Epithelial cell of umbilical artery (primary cell): ENCODE results near the gene PGBD1. TPM values are rescaled to one million over a fixed set of nuclear protein-coding genes. Genes with fewer than 3 reads are reported as not detected.

Experiments used
- total RNA-seq: library from RNA; depleted of rRNA; stranded (reverse); fragments of >200 nt; gene quantifications from 2 replicates; pipeline ENCODE4 v1.2.3, GENCODE V29; 2014

PGBD1 gene
- total RNA-seq = 7.5 and 9.0 TPM in 2 replicates

GRCh38 chr6:28281288-28282064, at the start of gene PGBD1:
Gene PGBD1 (plus strand): TSS chr6:28281572. CDS start chr6:28283814, 2,242 bp downstream.

DNA sequence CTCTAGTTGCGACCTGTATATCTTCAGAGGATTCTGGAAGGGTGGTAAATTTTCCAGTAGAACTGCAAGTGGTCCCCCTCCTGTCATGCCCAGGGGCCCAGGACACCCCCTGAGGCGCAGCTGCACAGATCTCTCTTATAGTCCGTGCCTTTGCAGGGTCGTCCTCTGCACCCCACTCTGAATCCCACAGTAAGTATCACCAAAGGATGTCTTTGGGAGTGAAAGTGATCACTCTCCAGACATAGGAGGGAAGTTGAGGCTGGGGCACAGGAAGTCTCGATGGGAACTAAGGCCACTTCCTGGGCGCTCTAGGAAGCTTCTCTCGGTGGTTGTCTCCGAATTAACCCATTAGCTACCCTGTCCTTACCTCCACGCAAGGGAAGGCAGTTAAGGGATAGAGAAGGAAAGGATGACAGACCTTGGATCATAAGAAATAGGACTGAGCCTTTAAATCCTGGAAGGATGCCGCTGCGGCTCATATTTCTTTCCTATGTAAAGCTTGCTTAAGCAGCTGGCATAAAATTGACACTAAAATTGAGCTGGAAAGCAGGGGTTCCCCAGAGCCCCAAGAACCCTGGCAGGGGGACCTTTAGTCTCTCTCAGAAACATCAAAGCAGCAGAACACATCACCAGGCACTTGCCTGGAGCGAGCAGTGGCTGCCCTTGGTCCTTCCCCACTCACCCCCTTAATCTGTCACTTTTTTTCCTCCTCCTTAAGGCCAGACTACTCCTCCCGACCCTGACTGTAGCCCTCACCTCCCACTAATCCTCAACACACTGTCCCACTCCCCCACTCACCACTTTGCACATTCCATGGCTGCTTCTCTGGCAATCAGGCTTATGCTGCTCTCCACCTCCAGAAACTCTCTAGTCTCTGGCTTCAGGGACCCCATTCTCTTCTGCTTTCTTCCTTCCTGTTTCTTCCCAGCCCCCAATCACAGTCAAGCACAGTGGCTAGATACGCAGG, 29.1 kb upstream of the PGBD1 start, which contains the start of gene ZKSCAN4:
Gene ZKSCAN4 (minus strand): TSS at position 261 of the 967 bp plus-strand sequence. CDS start 289 bp downstream, outside the sequence.

DNA sequence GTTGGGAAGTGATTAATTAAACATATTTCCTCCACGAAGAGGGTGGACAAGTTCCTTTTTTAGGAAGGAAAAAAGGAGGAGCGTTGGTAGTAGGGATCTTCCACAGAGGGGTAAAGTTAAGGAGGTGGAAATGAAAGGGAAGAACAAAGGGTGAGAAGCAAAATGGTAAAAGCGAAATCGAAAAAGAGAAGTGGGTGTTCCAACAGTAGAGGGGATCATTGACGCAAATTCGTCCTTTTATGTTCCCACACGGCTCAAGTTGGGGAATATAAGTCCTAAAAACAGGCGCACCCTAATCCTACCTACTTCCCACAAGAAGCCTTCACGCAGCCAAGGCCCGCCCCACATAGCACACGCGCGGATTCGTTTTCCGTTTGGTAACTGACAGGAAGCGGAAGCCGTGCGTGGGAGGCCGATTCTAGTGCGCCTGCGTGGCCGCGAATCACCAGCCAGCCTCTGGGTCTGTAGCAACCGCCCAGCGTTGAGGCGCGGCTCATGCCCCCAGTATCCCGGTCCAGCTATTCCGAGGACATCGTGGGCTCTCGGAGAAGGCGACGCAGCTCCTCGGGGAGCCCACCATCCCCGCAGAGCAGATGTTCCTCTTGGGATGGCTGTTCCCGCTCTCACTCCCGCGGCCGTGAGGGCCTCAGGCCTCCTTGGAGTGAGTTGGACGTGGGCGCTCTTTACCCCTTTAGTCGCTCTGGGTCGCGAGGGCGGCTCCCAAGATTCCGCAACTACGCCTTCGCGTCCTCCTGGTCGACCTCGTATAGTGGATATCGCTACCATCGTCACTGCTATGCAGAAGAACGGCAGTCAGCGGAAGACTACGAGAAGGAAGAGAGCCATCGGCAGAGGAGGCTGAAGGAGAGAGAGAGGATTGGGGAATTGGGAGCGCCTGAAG, 22.2 kb upstream of the PGBD1 start, which contains the start of gene NKAPL:
Gene NKAPL (plus strand): TSS at position 421 of the 901 bp plus-strand sequence. CDS start 75 bp downstream, at position 496.

DNA sequence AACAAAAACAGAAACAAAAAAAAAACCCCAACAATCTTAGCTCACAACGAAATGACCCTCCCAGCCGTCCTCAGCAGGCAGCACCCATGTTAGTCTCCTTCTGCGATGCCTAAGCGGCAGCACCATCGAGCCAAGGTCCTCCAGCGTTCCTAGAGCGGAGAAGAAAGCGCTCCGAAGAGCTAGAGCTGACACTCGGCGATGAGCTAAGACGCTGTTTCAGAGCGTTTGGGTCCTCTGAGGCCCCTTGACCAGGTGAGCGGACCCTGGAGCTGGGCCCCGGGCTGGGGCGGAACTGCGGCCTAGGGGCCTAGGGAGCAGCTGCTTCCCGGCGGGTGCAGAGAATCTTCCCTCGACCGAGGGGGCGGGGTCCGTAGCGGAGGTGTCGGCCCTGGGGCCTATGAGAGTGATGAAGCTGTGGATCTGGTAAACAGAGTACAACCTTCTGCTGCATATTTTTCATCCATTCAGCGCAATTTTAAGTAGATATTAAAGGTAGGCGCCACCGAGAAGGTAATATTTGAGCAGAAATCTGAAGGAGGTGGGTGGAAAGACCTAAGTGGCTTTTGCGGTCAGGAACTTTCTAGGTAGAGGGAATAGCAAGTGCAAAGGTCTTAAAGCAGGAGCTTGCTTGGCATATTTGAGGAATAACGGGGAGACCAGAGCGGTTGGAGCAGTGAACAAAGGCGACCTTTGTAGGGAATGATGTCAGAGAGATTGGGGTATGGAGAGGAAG, 14.2 kb upstream of the PGBD1 start, which contains the start of gene ZSCAN26:
Gene ZSCAN26 (plus strand): TSS at position 182 of the 733 bp plus-strand sequence. CDS start 4,777 bp downstream, outside the sequence.

GRCh38 chr6:28335564-28336283, 54.4 kb downstream of the PGBD1 start, which contains the start of gene ZSCAN31:
Gene ZSCAN31 (minus strand): TSS chr6:28336148. CDS start chr6:28329683, 6,465 bp downstream.

DNA sequence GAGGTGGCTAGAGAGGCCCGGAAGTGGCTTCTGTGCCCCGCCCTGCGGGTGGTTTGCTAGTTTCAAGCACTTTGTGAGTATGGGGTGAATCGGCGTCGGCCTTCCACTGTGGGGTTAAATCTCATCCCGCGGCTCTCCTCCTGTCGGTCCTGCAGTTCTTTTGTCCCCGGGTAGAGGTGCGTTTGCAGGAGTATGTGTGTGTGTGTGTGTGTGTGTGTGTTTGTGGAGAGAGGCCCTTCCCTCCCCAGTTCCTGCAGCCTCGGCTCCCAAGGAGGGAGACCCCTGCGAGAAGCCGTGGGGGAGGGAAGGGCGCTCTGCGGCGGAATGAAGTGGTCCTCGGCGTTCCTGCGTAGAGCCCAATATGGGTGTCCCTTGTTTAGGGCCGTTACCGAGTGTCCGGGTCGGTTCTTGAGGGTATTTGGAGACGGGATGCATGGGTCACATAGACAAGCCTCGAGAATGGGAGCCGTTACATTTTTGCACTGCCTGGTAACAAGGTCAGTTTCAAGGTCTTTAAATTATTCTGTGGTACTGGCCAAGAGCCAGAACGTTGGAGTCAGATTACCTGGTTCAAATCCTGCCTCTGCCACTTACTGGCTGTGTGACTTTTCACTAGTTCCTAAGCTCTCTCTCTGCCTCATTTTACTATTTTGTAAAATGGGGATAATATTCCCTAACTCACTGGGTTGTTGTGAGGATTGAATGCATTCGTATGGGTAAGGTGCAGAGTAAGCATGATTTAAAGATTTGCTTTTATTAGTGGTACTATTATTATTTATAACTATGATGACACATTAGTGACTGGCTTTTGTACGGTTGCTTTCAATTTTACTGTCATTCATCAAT, 68.7 kb downstream of the PGBD1 start, which contains the start of gene ZKSCAN3:
Gene ZKSCAN3 (plus strand): TSS at position 56 of the 846 bp plus-strand sequence. CDS start 9,640 bp downstream, outside the sequence.

Other genes starting within 250 kb of the PGBD1 start
- 0.46 and 0.65 TPM in 2 replicates for gene ZNF165, start 201.0 kb upstream of the PGBD1 start, total RNA-seq
- 10.7 and 15.3 TPM in 2 replicates for gene ZSCAN16, start 157.0 kb upstream of the PGBD1 start, total RNA-seq
- 8.8 and 16.7 TPM in 2 replicates for gene ZKSCAN8, start 139.7 kb upstream of the PGBD1 start, total RNA-seq
- 14.6 and 17.9 TPM in 2 replicates for gene ZSCAN9, start 56.3 kb upstream of the PGBD1 start, total RNA-seq
- gene ZKSCAN4, start 29.3 kb upstream of the PGBD1 start, total RNA-seq = 4.7 and 5.2 TPM in 2 replicates
- 0.30 and 0.32 TPM in 2 replicates for gene NKAPL, start 22.3 kb upstream of the PGBD1 start, total RNA-seq
- 10.4 and 26.1 TPM in 2 replicates for gene ZSCAN26, start 14.4 kb upstream of the PGBD1 start, total RNA-seq
- 14.3 and 15.7 TPM in 2 replicates for gene ZSCAN31, start 54.6 kb downstream of the PGBD1 start, total RNA-seq
- gene ZKSCAN3, start 68.4 kb downstream of the PGBD1 start, total RNA-seq = 1.9 and 5.5 TPM in 2 replicates
- 5.2 and 6.8 TPM in 2 replicates for gene ZSCAN12, start 118.2 kb downstream of the PGBD1 start, total RNA-seq
- 0.15 and 0.97 TPM in 2 replicates for gene ZSCAN23, start 161.9 kb downstream of the PGBD1 start, total RNA-seq
- not detected in 2 replicates for gene GPX6, start 234.2 kb downstream of the PGBD1 start, total RNA-seq
- not detected in 2 replicates for gene GPX5, start 244.3 kb downstream of the PGBD1 start, total RNA-seq